Activated gamma-delta T cell treated with anti-CD3 and anti-CD28 coated beads, Interleukin-2, amount 50 U/mL, for 16 hours (primary cell): ENCODE results near the gene ITGB5.

ENCODE experiments used
- DNase-seq: peaks from one replicate; pipeline ENCODE4 v3.0.0-alpha.2; 2020; ENCODE audit warnings: low read depth

ITGB5 gene

GRCh38 chr3:124860599-124860998, 26.6 kb downstream of the ITGB5 start:
- no peak for DNase-seq

- no peak for DNase-seq
These were observed 28.1 kb downstream of the ITGB5 start for GRCh38 chr3:124859025-124859424.

GRCh38 chr3:124858275-124858674, 28.9 kb downstream of the ITGB5 start:
- no peak for DNase-seq

- DNase-seq: no peak
These were observed 30.5 kb downstream of the ITGB5 start for GRCh38 chr3:124856677-124857076.

- no peak for DNase-seq
These were observed 33.2 kb downstream of the ITGB5 start for GRCh38 chr3:124854009-124854408.

- no peak for DNase-seq
These were observed 33.7 kb downstream of the ITGB5 start for GRCh38 chr3:124853446-124853845.

- no peak for DNase-seq
These were observed 35.3 kb downstream of the ITGB5 start for GRCh38 chr3:124851905-124852304.

GRCh38 chr3:124851136-124851535, 36.0 kb downstream of the ITGB5 start:
- no peak for DNase-seq

- no peak for DNase-seq
These were observed 36.5 kb downstream of the ITGB5 start for GRCh38 chr3:124850633-124851032.

- DNase-seq: no peak
These were observed 37.0 kb downstream of the ITGB5 start for GRCh38 chr3:124850212-124850611.

GRCh38 chr3:124848300-124848699, 38.9 kb downstream of the ITGB5 start:
- DNase-seq: no peak

- no peak for DNase-seq
These were observed 39.3 kb downstream of the ITGB5 start for GRCh38 chr3:124847863-124848262.

GRCh38 chr3:124847051-124847450, 40.1 kb downstream of the ITGB5 start:
- DNase-seq: no peak

- no peak for DNase-seq
These were observed 41.0 kb downstream of the ITGB5 start for GRCh38 chr3:124846189-124846588.

GRCh38 chr3:124845406-124845805, 41.8 kb downstream of the ITGB5 start:
- DNase-seq: no peak

- no peak for DNase-seq
These were observed 43.5 kb downstream of the ITGB5 start for GRCh38 chr3:124843506-124844177.

- DNase-seq: no peak
These were observed 44.1 kb downstream of the ITGB5 start for GRCh38 chr3:124843047-124843446.

- DNase-seq: no peak
These were observed 45.6 kb downstream of the ITGB5 start for GRCh38 chr3:124841517-124841916.

GRCh38 chr3:124840331-124840730, 46.8 kb downstream of the ITGB5 start:
- DNase-seq: no peak

- DNase-seq: no peak
These were observed 47.3 kb downstream of the ITGB5 start for GRCh38 chr3:124839896-124840295.

- no peak for DNase-seq
These were observed 48.2 kb downstream of the ITGB5 start for GRCh38 chr3:124838963-124839362.

GRCh38 chr3:124837730-124838186, 49.4 kb downstream of the ITGB5 start:
- DNase-seq: no peak

- no peak for DNase-seq
These were observed 50.1 kb downstream of the ITGB5 start for GRCh38 chr3:124837065-124837464.

- DNase-seq: no peak
These were observed 50.7 kb downstream of the ITGB5 start for GRCh38 chr3:124836448-124836847.
